ENCODE results near the gene ARG2.

ARG2 gene

GRCh38 chr14:67619446-67620216, at the start of gene ARG2:
Gene ARG2, plus strand, starts transcription at chr14:67619920. Its CDS starts 58 bp downstream, at chr14:67619978.
- peak within 1 kb of the TSS; percentile 80 for H3K4me3 ChIP-seq (ENCODE audit: low read depth, low read length)
- peak within 1 kb of the TSS; percentile 75 for H3K4me2 ChIP-seq (ENCODE audit: low read length)
- peak within 1 kb of the TSS; percentile 81 for H2AFZ ChIP-seq
- H3K9ac ChIP-seq = peak within 1 kb of the TSS; percentile 62
- H3K79me2 ChIP-seq = peaks cover 10% of the 10 kb centered on the region
- peak within 1 kb of the TSS; percentile 93 for H3K27ac ChIP-seq
- peaks cover 23% of the 10 kb centered on the region for H3K4me1 ChIP-seq
- no peak for TF ChIP-seq CTCF (IDR thresholded peaks at IDR 0.05)
- H3K9me3 ChIP-seq (ENCODE audit: control insufficient read depth, low read length) = no peaks in the 10 kb centered on the region
- H3K36me3 ChIP-seq (ENCODE audit: control insufficient read depth, insufficient read depth, low read length) = no peaks in the 10 kb centered on the region
- H3K27me3 ChIP-seq (ENCODE audit: control insufficient read depth, insufficient read depth, low read length) = no peaks in the 10 kb centered on the region

GRCh38 chr14:67570453-67570852, 49.3 kb upstream of the ARG2 start:
- no peak overlapping the region for H3K27ac ChIP-seq
- no peaks in the 10 kb centered on the region for H3K36me3 ChIP-seq (ENCODE audit: control insufficient read depth, insufficient read depth, low read length)
- no peak overlapping the region for H3K4me3 ChIP-seq (ENCODE audit: low read depth, low read length)
- H3K27me3 ChIP-seq (ENCODE audit: control insufficient read depth, insufficient read depth, low read length) = no peaks in the 10 kb centered on the region
- no peak for TF ChIP-seq CTCF (IDR thresholded peaks at IDR 0.05)
- no peak overlapping the region for H3K4me2 ChIP-seq (ENCODE audit: low read length)
- H3K9ac ChIP-seq = no peak overlapping the region
- peaks cover 19% of the 10 kb centered on the region for H3K4me1 ChIP-seq
- H3K79me2 ChIP-seq = no peaks in the 10 kb centered on the region
- H3K9me3 ChIP-seq (ENCODE audit: control insufficient read depth, low read length) = no peaks in the 10 kb centered on the region
- H2AFZ ChIP-seq = no peak overlapping the region

GRCh38 chr14:67571275-67571990, 48.3 kb upstream of the ARG2 start:
- H3K27ac ChIP-seq = no peak overlapping the region

GRCh38 chr14:67571991-67572323, 47.8 kb upstream of the ARG2 start:
- TF ChIP-seq CTCF (IDR thresholded peaks at IDR 0.05) = no peak
- H3K27ac ChIP-seq = no peak overlapping the region
- no peaks in the 10 kb centered on the region for H3K79me2 ChIP-seq
- no peak overlapping the region for H3K9ac ChIP-seq
- H3K4me1 ChIP-seq = peaks cover 14% of the 10 kb centered on the region
- H3K36me3 ChIP-seq (ENCODE audit: control insufficient read depth, insufficient read depth, low read length) = no peaks in the 10 kb centered on the region
- H3K4me2 ChIP-seq (ENCODE audit: low read length) = no peak overlapping the region
- H2AFZ ChIP-seq = no peak overlapping the region
- H3K27me3 ChIP-seq (ENCODE audit: control insufficient read depth, insufficient read depth, low read length) = no peaks in the 10 kb centered on the region
- H3K9me3 ChIP-seq (ENCODE audit: control insufficient read depth, low read length) = no peaks in the 10 kb centered on the region
- H3K4me3 ChIP-seq (ENCODE audit: low read depth, low read length) = no peak overlapping the region

More at GRCh38 chr14:67571275-67571990, 48.3 kb upstream of the ARG2 start:
- Histone ChIP-seq H3K4me3 (ENCODE audit: low read depth, low read length) (no peak overlapping the region), H3K4me1 (peaks cover 18% of the 10 kb centered on the region), H3K4me2 (ENCODE audit: low read length) (no peak overlapping the region), H2AFZ (peak overlapping the region; percentile 42), H3K27me3 (ENCODE audit: control insufficient read depth, insufficient read depth, low read length) (no peaks in the 10 kb centered on the region), H3K9me3 (ENCODE audit: control insufficient read depth, low read length) (no peaks in the 10 kb centered on the region), H3K9ac (no peak overlapping the region), H3K36me3 (ENCODE audit: control insufficient read depth, insufficient read depth, low read length) (no peaks in the 10 kb centered on the region), H3K79me2 (no peaks in the 10 kb centered on the region)
- peak; percentile 91 for TF ChIP-seq CTCF (IDR thresholded peaks at IDR 0.05)
